ENCODE measurements around the gene ZNF226. TPM values are rescaled to one million over a fixed set of nuclear protein-coding genes. Genes with fewer than 3 reads are reported as not detected.
A peak's percentile ranks its signal among the peaks of the same experiment; 100 is the strongest.
"Not testable (repeated sequence)": the region's sequence is repeated elsewhere in the genome, so short reads cannot be mapped to it uniquely, and the experiment has no call there.

Gene ZNF226
- total RNA-seq, 6 donors from 2014 or later: 6.8 to 25.8 (median 14.4) TPM

DNA sequence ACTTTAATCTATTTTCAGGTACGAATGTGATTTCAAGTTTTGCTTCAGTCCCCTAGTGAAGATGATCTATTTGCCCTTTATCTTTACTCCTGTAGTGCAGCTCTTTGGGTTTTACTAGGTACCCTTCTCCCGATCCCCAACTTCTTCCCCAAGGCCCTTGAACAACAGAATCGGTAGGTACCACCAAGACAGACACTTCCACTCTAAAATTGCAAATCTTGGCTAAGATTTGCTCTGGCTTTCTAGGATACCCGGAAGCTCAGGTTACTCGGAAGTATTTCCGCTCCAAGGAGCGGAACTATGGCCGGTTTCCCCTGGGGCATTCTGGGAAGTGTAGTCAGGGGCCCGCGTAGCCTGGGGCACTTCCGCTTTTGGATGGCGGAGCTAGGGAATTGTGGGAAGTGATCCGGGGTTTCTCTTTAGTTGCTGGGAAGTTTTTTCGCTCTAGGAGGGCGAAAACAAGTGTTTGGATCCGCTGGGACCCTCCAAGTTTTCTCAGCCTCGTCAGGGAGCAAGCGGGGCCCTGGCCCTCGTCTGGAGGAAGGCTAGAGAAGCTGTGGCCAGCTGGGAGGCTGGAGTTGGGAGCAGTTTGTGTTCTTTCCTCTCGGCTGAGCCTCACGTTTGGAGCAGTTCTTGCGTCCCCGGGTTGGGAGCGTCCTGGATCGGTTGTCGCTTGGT lies 42.4 kb downstream of the ZNF226 start:
- TF ChIP-seq, protein P1, sequence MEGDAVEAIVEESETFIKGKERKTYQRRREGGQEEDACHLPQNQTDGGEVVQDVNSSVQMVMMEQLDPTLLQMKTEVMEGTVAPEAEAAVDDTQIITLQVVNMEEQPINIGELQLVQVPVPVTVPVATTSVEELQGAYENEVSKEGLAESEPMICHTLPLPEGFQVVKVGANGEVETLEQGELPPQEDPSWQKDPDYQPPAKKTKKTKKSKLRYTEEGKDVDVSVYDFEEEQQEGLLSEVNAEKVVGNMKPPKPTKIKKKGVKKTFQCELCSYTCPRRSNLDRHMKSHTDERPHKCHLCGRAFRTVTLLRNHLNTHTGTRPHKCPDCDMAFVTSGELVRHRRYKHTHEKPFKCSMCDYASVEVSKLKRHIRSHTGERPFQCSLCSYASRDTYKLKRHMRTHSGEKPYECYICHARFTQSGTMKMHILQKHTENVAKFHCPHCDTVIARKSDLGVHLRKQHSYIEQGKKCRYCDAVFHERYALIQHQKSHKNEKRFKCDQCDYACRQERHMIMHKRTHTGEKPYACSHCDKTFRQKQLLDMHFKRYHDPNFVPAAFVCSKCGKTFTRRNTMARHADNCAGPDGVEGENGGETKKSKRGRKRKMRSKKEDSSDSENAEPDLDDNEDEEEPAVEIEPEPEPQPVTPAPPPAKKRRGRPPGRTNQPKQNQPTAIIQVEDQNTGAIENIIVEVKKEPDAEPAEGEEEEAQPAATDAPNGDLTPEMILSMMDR (IDR thresholded peaks at IDR 0.05): no peak
- TF ChIP-seq POLR2AphosphoS5 (IDR thresholded peaks at IDR 0.05) (peak; percentile 73 to 77), EP300 (IDR thresholded peaks at IDR 0.05) (no peak), POLR2A (IDR thresholded peaks at IDR 0.05) (peak in 2 of 4 donors; percentile 26 to 36)
- peak in 1 of 2 donors; percentile 84 for DNase-seq
- WGBS, 2 donors: 5 to 10% methylated on average over 13 to 26 of the region's 26 CpGs
- peak overlapping the region; percentile 74 to 90 (median 85) for H3K27ac ChIP-seq
- ATAC-seq (ENCODE audit: low FRiP score in 2 of 2): peak; percentile 94 to 97
- peaks cover 0 to 6% (median 2%) of the 10 kb centered on the region in 4 donors for H3K4me1 ChIP-seq
- peaks cover 4 to 15% (median 12%) of the 10 kb centered on the region in 4 donors for H3K9me3 ChIP-seq
- no peaks in the 10 kb centered on the region for H3K27me3 ChIP-seq
- H3K4me3 ChIP-seq: peak overlapping the region; percentile 47 to 66 (median 58)
- no peaks in the 10 kb centered on the region for H3K36me3 ChIP-seq

GRCh38 chr19:44212250-44212865 lies 47.5 kb downstream of the ZNF226 start, which contains the start of gene ZNF227:
Gene ZNF227 (plus strand): TSS chr19:44212532. CDS start chr19:44217793, 5,261 bp downstream.
- peaks cover 0 to 18% (median 9%) of the 10 kb centered on the region in 4 donors for H3K4me1 ChIP-seq
- H3K27ac ChIP-seq: peak within 1 kb of the TSS; percentile 75 to 89 (median 87)
- peaks cover 0 to 28% (median 15%) of the 10 kb centered on the region in 4 donors for H3K36me3 ChIP-seq
- no peaks in the 10 kb centered on the region for H3K27me3 ChIP-seq
- DNase-seq (peak; percentile 89 to 93), ATAC-seq (ENCODE audit: low FRiP score in 2 of 2) (peak; percentile 97 to 99)
- H3K4me3 ChIP-seq: peak within 1 kb of the TSS; percentile 63 to 81 (median 74)
- peaks cover 0 to 11% (median 4%) of the 10 kb centered on the region in 4 donors for H3K9me3 ChIP-seq
- WGBS, 2 donors: 0% methylated on average over 24 to 37 of the region's 37 CpGs
- TF ChIP-seq POLR2A (IDR thresholded peaks at IDR 0.05): peak in 2 of 4 donors; percentile 39 to 65
- peak; percentile 81 to 83 for TF ChIP-seq POLR2AphosphoS5 (IDR thresholded peaks at IDR 0.05)
- TF ChIP-seq, protein P1 (IDR thresholded peaks at IDR 0.05): no peak
- peak in 1 of 4 donors; percentile 40 for TF ChIP-seq EP300 (IDR thresholded peaks at IDR 0.05)

GRCh38 chr19:44212866-44213346 lies 48.0 kb downstream of the ZNF226 start:
- peak in 1 of 2 donors; percentile 34 for ATAC-seq (ENCODE audit: low FRiP score in 2 of 2)
- WGBS, 2 donors: 4 to 6% methylated on average over 15 of the region's 15 CpGs

DNA sequence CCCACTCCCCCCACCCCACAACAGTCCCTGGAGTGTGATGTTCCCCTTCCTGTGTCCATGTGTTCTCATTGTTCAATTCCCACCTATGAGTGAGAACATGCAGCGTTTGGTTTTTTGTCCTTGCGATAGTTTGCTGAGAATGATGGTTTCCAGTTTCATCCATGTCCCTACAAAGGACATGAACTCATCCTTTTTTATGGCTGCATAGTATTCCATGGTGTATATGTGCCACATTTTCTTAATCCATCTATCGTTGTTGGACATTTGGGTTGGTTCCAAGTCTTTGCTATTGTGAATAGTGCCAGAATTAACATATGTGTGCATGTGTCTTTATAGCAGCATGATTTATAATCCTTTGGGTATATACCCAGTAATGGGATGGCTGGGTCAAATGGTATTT lies 55.0 kb downstream of the ZNF226 start:
- peaks cover 10 to 31% (median 16%) of the 10 kb centered on the region in 4 donors for H3K9me3 ChIP-seq
- not testable (repeated sequence) for H3K27ac ChIP-seq; DNase-seq; H3K27me3 ChIP-seq; H3K4me3 ChIP-seq; ATAC-seq (ENCODE audit: low FRiP score in 2 of 2); H3K4me1 ChIP-seq
- WGBS, 2 donors: 94 to 100% methylated on average over 3 of the region's 3 CpGs
- H3K36me3 ChIP-seq: peaks cover 5 to 43% (median 33%) of the 10 kb centered on the region in 4 donors

More at GRCh38 chr19:44212866-44213346, 48.0 kb downstream of the ZNF226 start:
- Histone ChIP-seq H3K4me3 (peak overlapping the region; percentile 63 to 81 (median 74)), H3K4me1 (peaks cover 0 to 16% (median 8%) of the 10 kb centered on the region in 4 donors), H3K9me3 (peaks cover 2 to 14% (median 6%) of the 10 kb centered on the region in 4 donors), H3K36me3 (peaks cover 0 to 34% (median 20%) of the 10 kb centered on the region in 4 donors), H3K27ac (peak overlapping the region; percentile 75 to 89 (median 87)), H3K27me3 (no peaks in the 10 kb centered on the region)
- no peak for TF ChIP-seq EP300 (IDR thresholded peaks at IDR 0.05)
- no peak for TF ChIP-seq POLR2A (IDR thresholded peaks at IDR 0.05)
- TF ChIP-seq, protein P1 (IDR thresholded peaks at IDR 0.05): no peak
- no peak for DNase-seq

DNA sequence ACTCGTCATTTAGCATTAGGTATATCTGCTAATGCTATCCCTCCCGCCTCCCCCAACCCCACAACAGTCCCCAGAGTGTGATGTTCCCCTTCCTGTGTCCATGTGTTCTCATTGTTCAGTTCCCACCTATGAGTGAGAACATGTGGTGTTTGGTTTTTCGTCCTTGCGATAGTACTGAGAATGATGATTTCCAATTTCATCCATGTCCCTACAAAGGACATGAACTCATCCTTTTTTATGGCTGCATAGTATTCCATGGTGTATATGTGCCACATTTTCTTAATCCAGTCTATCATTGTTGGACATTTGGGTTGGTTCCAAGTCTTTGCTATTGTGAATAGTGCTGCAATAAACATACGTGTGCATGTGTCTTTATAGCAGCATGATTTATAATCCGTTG lies 55.9 kb downstream of the ZNF226 start:
- not testable (repeated sequence) for ATAC-seq (ENCODE audit: low FRiP score in 2 of 2); H3K27ac ChIP-seq; DNase-seq; H3K4me3 ChIP-seq; H3K27me3 ChIP-seq; H3K4me1 ChIP-seq
- WGBS, 2 donors: 95 to 97% methylated on average over 6 of the region's 6 CpGs
- Histone ChIP-seq H3K9me3 (peaks cover 14 to 38% (median 20%) of the 10 kb centered on the region in 4 donors), H3K36me3 (peaks cover 5 to 39% (median 31%) of the 10 kb centered on the region in 4 donors)

DNA sequence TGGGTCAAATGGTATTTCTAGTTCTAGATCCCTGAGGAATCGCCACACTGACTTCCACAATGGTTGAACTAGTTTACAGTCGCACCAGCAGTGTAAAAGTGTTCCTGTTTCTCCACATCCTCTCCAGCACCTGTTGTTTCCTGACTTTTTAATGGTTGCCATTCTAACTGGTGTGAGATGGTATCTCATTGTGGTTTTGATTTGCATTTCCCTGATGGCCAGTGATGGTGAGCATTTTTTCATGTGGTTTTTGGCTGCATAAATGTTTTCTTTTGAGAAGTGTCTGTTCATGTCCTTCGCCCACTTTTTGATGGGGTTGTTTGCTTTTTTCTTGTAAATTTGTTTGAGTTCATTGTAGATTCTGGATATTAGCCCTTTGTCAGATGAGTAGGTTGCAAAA lies 56.4 kb downstream of the ZNF226 start:
- peaks cover 5 to 42% (median 35%) of the 10 kb centered on the region in 4 donors for H3K36me3 ChIP-seq
- peaks cover 19 to 44% (median 24%) of the 10 kb centered on the region in 4 donors for H3K9me3 ChIP-seq

More for the DNA sequence above, 56.4 kb downstream of the ZNF226 start:
- H3K4me3 ChIP-seq; H3K27ac ChIP-seq; DNase-seq; ATAC-seq (ENCODE audit: low FRiP score in 2 of 2); H3K4me1 ChIP-seq; H3K27me3 ChIP-seq: not testable (repeated sequence)
- WGBS, 2 donors: 100% methylated on average over 1 to 3 of the region's 3 CpGs

Data from upper lobe of left lung (tissue), 6 donors.